Caco-2 (cell line): Measurements from ENCODE around the gene ANKRD34B. TPM values are rescaled to one million over a fixed set of nuclear protein-coding genes. Genes with fewer than 3 reads are reported as not detected.

Experiments used
- BruUV-seq: library from RNA; stranded (reverse); fragments of 400-500 nt; replicated peaks from 2 replicates; lab custom pipeline; 2021; lab: Mats Ljungman, UMichigan
- CTCF ChIA-PET: fragments of 300-600 bp; sonication (Branson Sonifier 250); formaldehyde crosslinking; loops from one replicate; lab custom pipeline; 2022; ENCODE audit warnings: antibody characterized with exemption; lab: Charles Lee
- POLR2A ChIA-PET: fragments of 300-600 bp; sonication (Branson Sonifier 250); formaldehyde crosslinking; loops from one replicate; lab custom pipeline; 2022; ENCODE audit warnings: antibody characterized with exemption; lab: Charles Lee
- DNase-seq, 2 experiments: peaks; one replicate each; pipeline versions ENCODE4 v3.0.0 to v3.0.0-alpha.2; 2020 to 2022
- H3K27me3 ChIP-seq: replicated peaks from 2 replicates; pipeline ENCODE4 v1.6.0; 2011; ENCODE audit warnings: low read length; ENCODE audit not compliant: control insufficient read depth, insufficient read depth
- H3K36me3 ChIP-seq: 2 replicates; pipeline ENCODE4 v1.5.1; 2011; ENCODE audit warnings: low read length; ENCODE audit not compliant: control insufficient read depth, insufficient read depth
- H3K4me1 ChIP-seq: fragments of 250-450 bp; sonication (Bioruptor Pico); 2 replicates; pipeline ENCODE4 v1.5.1; 2020; ENCODE audit warnings: mild to moderate bottlenecking
- H3K4me3 ChIP-seq: 2 replicates; pipeline ENCODE4 v1.5.1; 2011; ENCODE audit warnings: low read depth, mild to moderate bottlenecking, control low read depth, low read length
- H3K9me3 ChIP-seq: fragments of 250-450 bp; sonication (Bioruptor Pico); 2 replicates; pipeline ENCODE4 v1.5.1; 2020; ENCODE audit warnings: mild to moderate bottlenecking, moderate library complexity
- H3K27ac Mint-ChIP-seq: one replicate; pipeline ENCODE4 v1.8.0; 2022; ENCODE audit warnings: mixed read lengths; ENCODE audit not compliant: unreplicated experiment
- H3K27me3 Mint-ChIP-seq: one replicate; pipeline ENCODE4 v1.8.0; 2022; ENCODE audit warnings: mixed read lengths; ENCODE audit not compliant: insufficient read depth, unreplicated experiment
- H3K36me3 Mint-ChIP-seq: one replicate; pipeline ENCODE4 v1.8.0; 2022; ENCODE audit warnings: mild to moderate bottlenecking, mixed read lengths; ENCODE audit not compliant: insufficient read depth, unreplicated experiment
- H3K4me1 Mint-ChIP-seq: one replicate; pipeline ENCODE4 v1.8.0; 2022; ENCODE audit warnings: low read depth, mixed read lengths; ENCODE audit not compliant: unreplicated experiment
- H3K4me3 Mint-ChIP-seq: one replicate; pipeline ENCODE4 v1.8.0; 2022; ENCODE audit warnings: mild to moderate bottlenecking, moderate library complexity, mixed read lengths; ENCODE audit not compliant: unreplicated experiment
- H3K9me3 Mint-ChIP-seq: one replicate; pipeline ENCODE4 v1.8.0; 2022; ENCODE audit warnings: mixed read lengths; ENCODE audit not compliant: unreplicated experiment
- CTCF ChIP-seq, 2 experiments: fragments of 200-600 bp in 1 of 2; IDR thresholded peaks; 1 replicate in 1 of 2; 2 replicates in 1 of 2; pipeline versions ENCODE4 v1.5.1 to v1.8.0; 2011 to 2022; ENCODE audit warnings: antibody characterized with exemption in 1 of 2, control low read depth in 1 of 2, inconsistent platforms in 1 of 2, low read depth in 1 of 2, low read length in 1 of 2, mild to moderate bottlenecking in 1 of 2, moderate library complexity in 1 of 2; ENCODE audit not compliant: insufficient read depth in 1 of 2, severe bottlenecking in 1 of 2, unreplicated experiment in 1 of 2
- intact Hi-C: fragments of 100-400 bp; cut with micrococcal nuclease; formaldehyde crosslinking; loops from one replicate; pipeline ENCODE4 v1.10.0; 2022; ENCODE audit not compliant: unreplicated experiment
- total RNA-seq: library from RNA; stranded (reverse); gene quantifications from 2 replicates; pipeline ENCODE4 v1.2.3, GENCODE V29; 2022

ANKRD34B gene
- total RNA-seq, 1 experiment from 2014 or later = 0.07 TPM

- no peak overlapping the region for H3K4me3 ChIP-seq
- Mint-ChIP-seq H3K27me3 (peaks cover 4% of the 10 kb centered on the region), H3K27ac (no peak overlapping the region), H3K36me3 (no peaks in the 10 kb centered on the region), H3K9me3 (peaks cover 10% of the 10 kb centered on the region), H3K4me3 (no peak overlapping the region), H3K4me1 (no peaks in the 10 kb centered on the region)
- POLR2A ChIA-PET = interaction anchor here (0.6 kb wide), 1 partner anchor 107 kb away, joined by 4 read pairs; no protein-coding TSS in a partner anchor
- no TSS peak for BruUV-seq
- TF ChIP-seq CTCF (IDR thresholded peaks at IDR 0.05; ENCODE audit: insufficient read depth in 1 of 2, low read depth in 1 of 2, low read length in 1 of 2, severe bottlenecking in 1 of 2, unreplicated experiment in 1 of 2) = no peak
- H3K9me3 ChIP-seq = no peaks in the 10 kb centered on the region
- DNase-seq = no peak
- H3K4me1 ChIP-seq = no peaks in the 10 kb centered on the region
- CTCF ChIA-PET = no interaction called here
- H3K36me3 ChIP-seq = no peaks in the 10 kb centered on the region
- H3K27me3 ChIP-seq = no peaks in the 10 kb centered on the region
- intact Hi-C loops = no loop called here
These were observed 29.4 kb downstream of the ANKRD34B start for GRCh38 chr5:80540691-80541090.

GRCh38 chr5:80516826-80517225 is 53.3 kb downstream of the ANKRD34B start:
- no peak for TF ChIP-seq CTCF (IDR thresholded peaks at IDR 0.05; ENCODE audit: insufficient read depth in 1 of 2, low read depth in 1 of 2, low read length in 1 of 2, severe bottlenecking in 1 of 2, unreplicated experiment in 1 of 2)
- CTCF ChIA-PET = no interaction called here
- Histone ChIP-seq H3K9me3 (no peaks in the 10 kb centered on the region), H3K4me1 (no peaks in the 10 kb centered on the region), H3K36me3 (no peaks in the 10 kb centered on the region), H3K27me3 (no peaks in the 10 kb centered on the region), H3K4me3 (no peak overlapping the region)
- Mint-ChIP-seq H3K27me3 (no peaks in the 10 kb centered on the region), H3K36me3 (no peaks in the 10 kb centered on the region), H3K4me1 (no peaks in the 10 kb centered on the region), H3K9me3 (no peaks in the 10 kb centered on the region), H3K27ac (no peak overlapping the region), H3K4me3 (no peak overlapping the region)
- no TSS peak for BruUV-seq
- POLR2A ChIA-PET = no interaction called here
- DNase-seq = no peak
- intact Hi-C loops = no loop called here

GRCh38 chr5:80509362-80509761 is 60.7 kb downstream of the ANKRD34B start:
- no peak for DNase-seq
- no peaks in the 10 kb centered on the region for H3K9me3 Mint-ChIP-seq
- no peak overlapping the region for H3K4me3 ChIP-seq
- CTCF ChIA-PET = no interaction called here
- H3K27me3 Mint-ChIP-seq = no peaks in the 10 kb centered on the region
- no peaks in the 10 kb centered on the region for H3K36me3 ChIP-seq
- no peaks in the 10 kb centered on the region for H3K27me3 ChIP-seq
- no peak overlapping the region for H3K27ac Mint-ChIP-seq
- H3K4me1 ChIP-seq = no peaks in the 10 kb centered on the region
- intact Hi-C loops = no loop called here
- no peaks in the 10 kb centered on the region for H3K4me1 Mint-ChIP-seq
- H3K36me3 Mint-ChIP-seq = no peaks in the 10 kb centered on the region
- H3K4me3 Mint-ChIP-seq = no peak overlapping the region
- no peaks in the 10 kb centered on the region for H3K9me3 ChIP-seq
- no peak for TF ChIP-seq CTCF (IDR thresholded peaks at IDR 0.05; ENCODE audit: insufficient read depth in 1 of 2, low read depth in 1 of 2, low read length in 1 of 2, severe bottlenecking in 1 of 2, unreplicated experiment in 1 of 2)
- no TSS peak for BruUV-seq
- POLR2A ChIA-PET = no interaction called here
